Breast epithelium (tissue), 3 donors: Measurements from ENCODE around the gene MSANTD7.

ENCODE experiments used
- POLR2A ChIP-seq: fragments of 450-650 bp; IDR thresholded peaks from one replicate; pipeline ENCODE4 v1.6.1; 2016; ENCODE audit warnings: antibody characterized with exemption, mild to moderate bottlenecking, moderate library complexity
- POLR2AphosphoS5 ChIP-seq, 3 donors: sonication (generic); formaldehyde crosslinking; IDR thresholded peaks; one replicate each; pipeline ENCODE4 v1.6.1; 2017; ENCODE audit warnings: antibody characterized with exemption in 3 of 3
- TF ChIP-seq, protein P1 (sequence below), 3 donors: fragments of 450-650 bp; IDR thresholded peaks; one replicate each; pipeline ENCODE4 v1.5.1; 2016 to 2017; ENCODE audit warnings: antibody characterized with exemption in 3 of 3, mild to moderate bottlenecking in 3 of 3, moderate library complexity in 3 of 3

DNA sequence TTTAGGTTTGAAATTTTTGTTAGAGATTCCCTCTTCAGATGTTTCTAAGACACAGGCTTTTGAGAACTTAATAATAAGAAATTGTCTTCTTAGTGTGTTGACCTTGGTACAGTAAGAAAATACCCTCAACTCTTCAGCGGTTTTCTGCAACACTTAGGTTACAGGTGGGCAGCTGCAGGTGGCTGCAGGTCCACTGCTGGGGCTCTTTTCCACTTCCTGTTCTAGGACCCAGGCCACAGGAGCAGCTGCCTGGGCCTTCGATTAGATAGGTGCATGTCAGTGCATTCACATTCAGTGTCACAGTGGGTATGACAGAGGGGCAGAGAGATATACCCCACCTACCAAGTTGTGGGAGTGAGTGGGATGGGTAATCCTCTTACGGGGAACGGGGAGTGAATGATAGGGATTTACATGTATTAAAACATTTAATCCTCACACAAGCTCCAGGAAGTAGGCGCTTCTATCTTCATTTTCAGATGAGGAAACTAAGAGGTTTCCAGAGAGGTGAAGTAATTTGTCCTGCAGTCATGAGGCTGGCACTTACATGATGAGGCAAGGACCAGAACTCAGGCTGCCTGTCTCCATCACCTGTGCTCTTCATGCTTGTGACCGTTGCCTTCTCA, 20.3 kb downstream of the MSANTD7 start:
- TF ChIP-seq, protein P1, sequence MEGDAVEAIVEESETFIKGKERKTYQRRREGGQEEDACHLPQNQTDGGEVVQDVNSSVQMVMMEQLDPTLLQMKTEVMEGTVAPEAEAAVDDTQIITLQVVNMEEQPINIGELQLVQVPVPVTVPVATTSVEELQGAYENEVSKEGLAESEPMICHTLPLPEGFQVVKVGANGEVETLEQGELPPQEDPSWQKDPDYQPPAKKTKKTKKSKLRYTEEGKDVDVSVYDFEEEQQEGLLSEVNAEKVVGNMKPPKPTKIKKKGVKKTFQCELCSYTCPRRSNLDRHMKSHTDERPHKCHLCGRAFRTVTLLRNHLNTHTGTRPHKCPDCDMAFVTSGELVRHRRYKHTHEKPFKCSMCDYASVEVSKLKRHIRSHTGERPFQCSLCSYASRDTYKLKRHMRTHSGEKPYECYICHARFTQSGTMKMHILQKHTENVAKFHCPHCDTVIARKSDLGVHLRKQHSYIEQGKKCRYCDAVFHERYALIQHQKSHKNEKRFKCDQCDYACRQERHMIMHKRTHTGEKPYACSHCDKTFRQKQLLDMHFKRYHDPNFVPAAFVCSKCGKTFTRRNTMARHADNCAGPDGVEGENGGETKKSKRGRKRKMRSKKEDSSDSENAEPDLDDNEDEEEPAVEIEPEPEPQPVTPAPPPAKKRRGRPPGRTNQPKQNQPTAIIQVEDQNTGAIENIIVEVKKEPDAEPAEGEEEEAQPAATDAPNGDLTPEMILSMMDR (IDR thresholded peaks at IDR 0.05) = no peak
- TF ChIP-seq POLR2A (no peak), POLR2AphosphoS5 (IDR thresholded peaks at IDR 0.05) (no peak)
